GM12878 (cell line): ENCODE results near the gene LGALSL. TPM values are rescaled to one million over a fixed set of nuclear protein-coding genes. Genes with fewer than 3 reads are reported as not detected.

Experiments used
- ATAC-seq: fragments of 200-7000 bp; cut with Tn5 transposase; 3 replicates; pipeline ENCODE4 v1.9.1; 2020; ENCODE audit warnings: mild to moderate bottlenecking, moderate library complexity
- BruUV-seq: library from RNA; stranded (reverse); fragments of 400-500 nt; replicated peaks from 2 replicates; lab custom pipeline; 2021; lab: Mats Ljungman, UMichigan
- CTCF ChIA-PET: fragments of 300-600 bp; sonication (Branson Sonifier 250); formaldehyde crosslinking; extraction: SDS; loops from one replicate; lab custom pipeline; 2021; ENCODE audit warnings: inconsistent platforms; lab: Yijun Ruan, JAX
- POLR2A ChIA-PET: fragments of 350-600 bp; formaldehyde crosslinking; extraction: SDS; loops from one replicate; lab custom pipeline; 2021; ENCODE audit warnings: inconsistent platforms; lab: Charles Lee
- RAD21 ChIA-PET: fragments of 300-600 bp; sonication (Branson Sonifier 250); formaldehyde crosslinking; loops from one replicate; lab custom pipeline; 2023; ENCODE audit warnings: antibody characterized with exemption; ENCODE audit not compliant: unreplicated experiment; lab: Charles Lee
- SMC1A ChIA-PET: fragments of 300-600 bp; sonication (Branson Sonifier 250); formaldehyde crosslinking; loops from one replicate; lab custom pipeline; 2023; ENCODE audit not compliant: unreplicated experiment, uncharacterized antibody; lab: Charles Lee
- DNase-seq: peaks from one replicate; pipeline ENCODE4 v3.0.0-alpha.2; 2011; ENCODE audit warnings: low read depth, low spot score
- FAIRE-seq: peaks from 3 replicates; lab custom pipeline; 2011; peaks lifted over from hg19 to GRCh38; lab: Jason Lieb, UNC
- H2AFZ ChIP-seq: 2 replicates; pipeline ENCODE4 v1.6.0; 2011; ENCODE audit warnings: low read depth, low read length, control low read depth; ENCODE audit not compliant: control insufficient read depth
- H3K27ac ChIP-seq: 2 replicates; pipeline ENCODE4 v1.5.1; 2011; ENCODE audit warnings: control low read depth; ENCODE audit not compliant: control insufficient read depth, insufficient read depth
- H3K27me3 ChIP-seq, 2 experiments: replicated peaks in 1 of 2; 2 replicates each; pipeline versions ENCODE4 v1.6.0 to v1.6.1; 2011; ENCODE audit warnings: low read length in 1 of 2; ENCODE audit not compliant: control insufficient read depth in 2 of 2, insufficient read depth in 2 of 2
- H3K36me3 ChIP-seq, 2 experiments: 2 replicates each; pipeline ENCODE4 v1.5.1; 2011; ENCODE audit warnings: low read length in 1 of 2; ENCODE audit not compliant: control insufficient read depth in 2 of 2, insufficient read depth in 2 of 2
- H3K4me1 ChIP-seq: 2 replicates; pipeline ENCODE4 v1.6.1; 2011; ENCODE audit warnings: mild to moderate bottlenecking, low read length, moderate library complexity, mixed read lengths; ENCODE audit not compliant: control insufficient read depth, insufficient read depth
- H3K4me2 ChIP-seq: 2 replicates; pipeline ENCODE4 v1.6.0; 2011; ENCODE audit warnings: control low read depth; ENCODE audit not compliant: control insufficient read depth, insufficient read depth
- H3K4me3 ChIP-seq: fragments of 200-600 bp; sonication (generic); 2 replicates; pipeline ENCODE4 v1.5.1; 2016
- H3K79me2 ChIP-seq: 2 replicates; pipeline ENCODE4 v1.6.0; 2011; ENCODE audit warnings: low read length; ENCODE audit not compliant: control insufficient read depth, insufficient read depth
- H3K9ac ChIP-seq: 2 replicates; pipeline ENCODE4 v1.8.0; 2011; ENCODE audit warnings: low read length, control low read depth, mixed read lengths; ENCODE audit not compliant: control insufficient read depth, insufficient read depth
- H3K9me3 ChIP-seq: replicated peaks from 3 replicates; pipeline ENCODE4 v1.5.1; 2011; ENCODE audit warnings: mild to moderate bottlenecking, low read length; ENCODE audit not compliant: control insufficient read depth, insufficient read depth
- H4K20me1 ChIP-seq: 2 replicates; pipeline ENCODE4 v1.6.0; 2011; ENCODE audit not compliant: control insufficient read depth, insufficient read depth
- CTCF ChIP-seq, 3 experiments: IDR thresholded peaks in 2 of 3; conservative IDR thresholded peaks in 1 of 3; 2 replicates each; pipeline ENCODE4 v1.5.1; 2011; ENCODE audit warnings: low read depth in 3 of 3, low read length in 3 of 3, mild to moderate bottlenecking in 3 of 3, control low read depth in 2 of 3, moderate library complexity in 2 of 3, inconsistent platforms in 1 of 3, mixed read lengths in 1 of 3; ENCODE audit not compliant: control insufficient read depth in 2 of 3, insufficient read depth in 1 of 3; ENCODE audit errors: extremely low read depth in 1 of 3
- EED ChIP-seq: sonication (generic); IDR thresholded peaks from 2 replicates; pipeline ENCODE4 v1.6.1; 2016; ENCODE audit warnings: antibody characterized with exemption, low read depth
- GATAD2B ChIP-seq: fragments of 450-650 bp; conservative IDR thresholded peaks from 2 replicates; pipeline ENCODE4 v1.6.1; 2017; ENCODE audit warnings: low read depth, mild to moderate bottlenecking, moderate library complexity
- NFYB ChIP-seq: IDR thresholded peaks from 2 replicates; pipeline ENCODE4 v1.6.1; 2011; ENCODE audit warnings: low read depth, mild to moderate bottlenecking, low read length, improper control_type of control experiment, moderate library complexity; ENCODE audit not compliant: insufficient read depth
- NR2C1 ChIP-seq: fragments of 450-650 bp; IDR thresholded peaks from 2 replicates; pipeline ENCODE4 v1.6.1; 2017; ENCODE audit warnings: antibody characterized with exemption, mild to moderate bottlenecking, moderate library complexity
- RUNX3 ChIP-seq: IDR thresholded peaks from 2 replicates; pipeline ENCODE4 v1.6.1; 2012; ENCODE audit warnings: low read length, inconsistent platforms
- SMAD5 ChIP-seq: IDR thresholded peaks from 2 replicates; pipeline ENCODE4 v1.6.1; 2016; ENCODE audit warnings: antibody characterized with exemption, low read depth
- SPI1 ChIP-seq: IDR thresholded peaks from 2 replicates; pipeline ENCODE4 v1.6.1; 2011; ENCODE audit warnings: low read depth, mild to moderate bottlenecking, low read length, moderate library complexity, borderline replicate concordance; ENCODE audit not compliant: insufficient read depth
- WGBS: methylation state at CpG from one replicate; pipeline ENCODE4 v1.1.6; 2016; ENCODE audit warnings: low lambda C conversion rate; ENCODE audit not compliant: insufficient replicate concordance, insufficient coverage; ENCODE audit errors: missing lambda C conversion rate; 5-methylcytosine and 5-hydroxymethylcytosine counted together
- in situ Hi-C: fragments of 300-500 bp; cut with MboI; formaldehyde crosslinking; loops from 9 replicates; pipeline ENCODE4 v1.14.3; 2018; ENCODE audit warnings: mixed read lengths
- intact Hi-C: fragments of 100-400 bp; cut with micrococcal nuclease; formaldehyde crosslinking; loops from one replicate; pipeline ENCODE4 v1.14.2; 2022; ENCODE audit not compliant: unreplicated experiment
- polyA plus RNA-seq, 11 experiments: library from polyadenylated mRNA; depleted of rRNA in 4 of 11; unstranded in 6 of 11; stranded (reverse) in 5 of 11; fragments of >200 nt; fragmentation: Nextera tagmentation in 4 of 11; fragmentation: Illumina TruSeq in 1 of 11; extraction: Ambion mirVana in 4 of 11; extraction: Trizol in 1 of 11; gene quantifications; 1 replicate in 1 of 11; 2 replicates in 10 of 11; pipeline versions ENCODE4 v1.2.1 to v1.2.3, GENCODE V29; 2011 to 2016; ENCODE audit warnings: inconsistent platforms in 2 of 11, missing spikeins in 2 of 11, low read depth in 1 of 11
- total RNA-seq, 4 experiments: library from RNA; depleted of rRNA in 3 of 4; stranded (reverse); fragments of >200 nt in 3 of 4; fragmentation: Illumina TruSeq in 1 of 4; extraction: Trizol in 1 of 4; gene quantifications; 2 replicates each; pipeline versions ENCODE4 v1.2.1 to v1.2.3, GENCODE V29; 2013 to 2021
- TF ChIP-seq, protein P1 (sequence below): fragments of 450-650 bp; IDR thresholded peaks from 2 replicates; pipeline ENCODE4 v1.6.1; 2017; ENCODE audit warnings: mild to moderate bottlenecking, moderate library complexity
- TF ChIP-seq, protein P2 (sequence below): IDR thresholded peaks from 2 replicates; pipeline ENCODE4 v1.6.1; 2012; ENCODE audit warnings: low read depth, low read length, improper control_type of control experiment

The LGALSL gene
- total and polyA plus RNA-seq, 10 of the 15 experiments (the other 5 are each of a cell fraction or from before 2014, with no cell fraction given): 3.3 to 9.1 (median 4.9) TPM

DNA sequence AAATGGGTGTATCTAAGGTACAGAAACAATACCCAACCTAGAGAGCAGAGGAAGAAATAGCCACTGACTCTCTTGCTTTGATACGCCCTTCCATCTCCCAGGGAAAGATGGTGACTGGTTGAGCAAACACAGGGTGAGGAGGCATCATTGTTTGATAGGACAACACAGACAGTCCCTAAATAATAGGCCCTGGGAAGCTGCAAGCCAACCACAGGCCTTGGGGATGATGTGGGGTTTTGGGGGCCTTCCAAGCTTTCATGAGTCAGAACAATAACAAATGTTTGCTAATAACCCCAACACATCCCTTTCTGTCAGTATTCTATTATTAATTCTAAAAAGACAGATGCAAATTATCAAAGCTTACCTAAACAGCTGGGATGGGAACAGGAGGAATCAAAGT is 9.8 kb downstream of the LGALSL start:
- no peaks in the 10 kb centered on the region for H4K20me1 ChIP-seq
- no peaks in the 10 kb centered on the region for H3K79me2 ChIP-seq
- 0 out of 2 replicates have a peak, but pooled peaks have one; percentile 39 for TF ChIP-seq RUNX3
- 0 out of 2 replicates have a peak, but pooled peaks have one; percentile 21 for TF ChIP-seq NFYB
- TF ChIP-seq SMAD5: no peak
- TF ChIP-seq GATAD2B: no peak
- in situ Hi-C loops (no loop called here), intact Hi-C loops (no loop called here)
- H3K27ac ChIP-seq: no peak overlapping the region
- H3K9me3 ChIP-seq: no peaks in the 10 kb centered on the region
- ATAC-seq (no peak), FAIRE-seq (no peak), DNase-seq (no peak)
- H3K4me2 ChIP-seq: no peak overlapping the region
- POLR2A ChIA-PET: no interaction called here
- no peaks in the 10 kb centered on the region for H3K36me3 ChIP-seq
- no peak overlapping the region for H3K4me3 ChIP-seq
- 95% methylated on average over 1 of the region's 1 CpG for WGBS
- CTCF ChIA-PET: interaction anchor here (2.9 kb wide), 1 partner anchor 24 kb away, joined by 21 read pairs; no protein-coding TSS in a partner anchor
- no peaks in the 10 kb centered on the region for H3K4me1 ChIP-seq
- no peaks in the 10 kb centered on the region for H3K27me3 ChIP-seq
- SMC1A ChIA-PET: interaction anchor here (1.8 kb wide), 1 partner anchor 26 kb away, joined by 4 read pairs; no protein-coding TSS in a partner anchor
- H3K9ac ChIP-seq: no peak overlapping the region
- RAD21 ChIA-PET: interaction anchor here (1.0 to 1.2 kb wide), 2 partner anchors 24 to 59 kb away, joined by 3 to 4 read pairs; no protein-coding TSS in a partner anchor
- no peak overlapping the region for H2AFZ ChIP-seq
- no TSS peak for BruUV-seq

GRCh38 chr2:64466478-64467085 is 12.6 kb downstream of the LGALSL start:
- in situ Hi-C loops (no loop called here), intact Hi-C loops (no loop called here)
- no peak for FAIRE-seq
- H3K9me3 ChIP-seq: no peaks in the 10 kb centered on the region
- no peak overlapping the region for H3K27ac ChIP-seq
- RAD21 ChIA-PET: no interaction called here
- 43% methylated on average over 6 of the region's 6 CpGs for whole genome bisulfite sequencing
- no peak overlapping the region for H2AFZ ChIP-seq
- no peak overlapping the region for H3K4me2 ChIP-seq
- POLR2A ChIA-PET: no interaction called here
- H4K20me1 ChIP-seq: no peaks in the 10 kb centered on the region
- DNase-seq: no peak
- no peak overlapping the region for H3K9ac ChIP-seq
- H3K4me3 ChIP-seq: no peak overlapping the region
- H3K79me2 ChIP-seq: no peaks in the 10 kb centered on the region
- CTCF ChIA-PET: interaction anchor here (1.5 to 4.8 kb wide), 2 partner anchors 22 to 417 kb away, joined by 3 to 31 read pairs; no protein-coding TSS in a partner anchor
- no peaks in the 10 kb centered on the region for H3K27me3 ChIP-seq
- no peak for ATAC-seq
- no peaks in the 10 kb centered on the region for H3K36me3 ChIP-seq
- no peaks in the 10 kb centered on the region for H3K4me1 ChIP-seq
- no TSS peak for BruUV-seq
- SMC1A ChIA-PET: interaction anchor here (1.7 kb wide), 2 partner anchors 10 to 13 kb away, joined by 3 to 5 read pairs; no protein-coding TSS in a partner anchor
- TF ChIP-seq, protein P1, sequence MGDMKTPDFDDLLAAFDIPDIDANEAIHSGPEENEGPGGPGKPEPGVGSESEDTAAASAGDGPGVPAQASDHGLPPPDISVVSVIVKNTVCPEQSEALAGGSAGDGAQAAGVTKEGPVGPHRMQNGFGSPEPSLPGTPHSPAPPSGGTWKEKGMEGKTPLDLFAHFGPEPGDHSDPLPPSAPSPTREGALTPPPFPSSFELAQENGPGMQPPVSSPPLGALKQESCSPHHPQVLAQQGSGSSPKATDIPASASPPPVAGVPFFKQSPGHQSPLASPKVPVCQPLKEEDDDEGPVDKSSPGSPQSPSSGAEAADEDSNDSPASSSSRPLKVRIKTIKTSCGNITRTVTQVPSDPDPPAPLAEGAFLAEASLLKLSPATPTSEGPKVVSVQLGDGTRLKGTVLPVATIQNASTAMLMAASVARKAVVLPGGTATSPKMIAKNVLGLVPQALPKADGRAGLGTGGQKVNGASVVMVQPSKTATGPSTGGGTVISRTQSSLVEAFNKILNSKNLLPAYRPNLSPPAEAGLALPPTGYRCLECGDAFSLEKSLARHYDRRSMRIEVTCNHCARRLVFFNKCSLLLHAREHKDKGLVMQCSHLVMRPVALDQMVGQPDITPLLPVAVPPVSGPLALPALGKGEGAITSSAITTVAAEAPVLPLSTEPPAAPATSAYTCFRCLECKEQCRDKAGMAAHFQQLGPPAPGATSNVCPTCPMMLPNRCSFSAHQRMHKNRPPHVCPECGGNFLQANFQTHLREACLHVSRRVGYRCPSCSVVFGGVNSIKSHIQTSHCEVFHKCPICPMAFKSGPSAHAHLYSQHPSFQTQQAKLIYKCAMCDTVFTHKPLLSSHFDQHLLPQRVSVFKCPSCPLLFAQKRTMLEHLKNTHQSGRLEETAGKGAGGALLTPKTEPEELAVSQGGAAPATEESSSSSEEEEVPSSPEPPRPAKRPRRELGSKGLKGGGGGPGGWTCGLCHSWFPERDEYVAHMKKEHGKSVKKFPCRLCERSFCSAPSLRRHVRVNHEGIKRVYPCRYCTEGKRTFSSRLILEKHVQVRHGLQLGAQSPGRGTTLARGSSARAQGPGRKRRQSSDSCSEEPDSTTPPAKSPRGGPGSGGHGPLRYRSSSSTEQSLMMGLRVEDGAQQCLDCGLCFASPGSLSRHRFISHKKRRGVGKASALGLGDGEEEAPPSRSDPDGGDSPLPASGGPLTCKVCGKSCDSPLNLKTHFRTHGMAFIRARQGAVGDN: no peak
- TF ChIP-seq SPI1 (no peak), CTCF (IDR thresholded peaks at IDR 0.05 in 2 of 3, conservative IDR thresholded peaks at IDR 0.05 in 1 of 3; ENCODE audit: control insufficient read depth in 2 of 3, extremely low read depth in 1 of 3, insufficient read depth in 1 of 3, low read depth in 3 of 3, low read length in 3 of 3) (no peak), EED (no peak), NR2C1 (no peak)
- TF ChIP-seq, protein P2, sequence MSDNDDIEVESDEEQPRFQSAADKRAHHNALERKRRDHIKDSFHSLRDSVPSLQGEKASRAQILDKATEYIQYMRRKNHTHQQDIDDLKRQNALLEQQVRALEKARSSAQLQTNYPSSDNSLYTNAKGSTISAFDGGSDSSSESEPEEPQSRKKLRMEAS: no peak
